HepG2 (cell line): ENCODE measurements around the gene CARS1. TPM values are rescaled to one million over a fixed set of nuclear protein-coding genes. Genes with fewer than 3 reads are reported as not detected.

ENCODE experiments used
- CHD4 ChIP-seq: fragments of 200-600 bp; sonication (generic); IDR thresholded peaks from 2 replicates; pipeline ENCODE4 v1.7.0; 2017; ENCODE audit warnings: mild to moderate bottlenecking, low read length, borderline replicate concordance
- ERF ChIP-seq: IDR thresholded peaks from 2 replicates; pipeline ENCODE4 v1.6.1; 2018; ENCODE audit warnings: missing biosample characterization, missing genetic modification reagents
- HNF4G ChIP-seq, 2 experiments: sonication (generic) in 1 of 2; formaldehyde crosslinking in 1 of 2; IDR thresholded peaks; 2 replicates each; pipeline versions ENCODE4 v1.4.0 to v1.6.1; 2011 to 2020; ENCODE audit warnings: borderline replicate concordance in 2 of 2, low read depth in 2 of 2, mild to moderate bottlenecking in 2 of 2, low read length in 1 of 2, missing genetic modification reagents in 1 of 2, moderate library complexity in 1 of 2
- KAT7 ChIP-seq: IDR thresholded peaks from 2 replicates; pipeline ENCODE4 v1.6.1; 2018; ENCODE audit warnings: borderline replicate concordance, missing compliant biosample characterization
- KDM5B ChIP-seq: sonication (generic); formaldehyde crosslinking; IDR thresholded peaks from 2 replicates; pipeline ENCODE4 v1.4.0; 2020; ENCODE audit warnings: missing genetic modification reagents, mild to moderate bottlenecking, borderline replicate concordance
- KLF9 ChIP-seq: IDR thresholded peaks from 2 replicates; pipeline ENCODE4 v1.6.1; 2016; ENCODE audit warnings: low read depth
- RAD21 ChIP-seq: fragments of 450-650 bp; formaldehyde crosslinking; IDR thresholded peaks from 2 replicates; pipeline ENCODE4 v1.5.0; 2020; ENCODE audit warnings: mild to moderate bottlenecking
- SMAD1 ChIP-seq: sonication (generic); formaldehyde crosslinking; IDR thresholded peaks from 2 replicates; pipeline ENCODE4 v1.4.0; 2020; ENCODE audit warnings: missing genetic modification reagents, low read depth, mild to moderate bottlenecking, borderline replicate concordance
- SMC3 ChIP-seq: IDR thresholded peaks from 2 replicates; pipeline ENCODE4 v1.6.1; 2011; ENCODE audit warnings: low read length, improper control_type of control experiment
- ZBTB42 ChIP-seq: sonication (generic); formaldehyde crosslinking; IDR thresholded peaks from 2 replicates; pipeline ENCODE4 v1.5.0; 2020; ENCODE audit warnings: mild to moderate bottlenecking, missing genetic modification reagents
- ZFP62 ChIP-seq: sonication (generic); formaldehyde crosslinking; IDR thresholded peaks from 2 replicates; pipeline ENCODE4 v1.4.0; 2020; ENCODE audit warnings: missing genetic modification reagents
- ZNF317 ChIP-seq: sonication (generic); formaldehyde crosslinking; IDR thresholded peaks from 2 replicates; pipeline ENCODE4 v1.5.0; 2020; ENCODE audit warnings: mild to moderate bottlenecking, missing genetic modification reagents
- ZNF468 ChIP-seq: sonication (generic); formaldehyde crosslinking; IDR thresholded peaks from 2 replicates; pipeline ENCODE4 v1.8.0; 2022; ENCODE audit warnings: mild to moderate bottlenecking, moderate library complexity, missing genetic modification reagents
- ZNF660 ChIP-seq: sonication (generic); formaldehyde crosslinking; IDR thresholded peaks from 2 replicates; pipeline ENCODE4 v1.5.1; 2020; ENCODE audit warnings: mild to moderate bottlenecking, low read depth, missing genetic modification reagents, borderline replicate concordance
- ZNF83 ChIP-seq: sonication (generic); formaldehyde crosslinking; IDR thresholded peaks from 2 replicates; pipeline ENCODE4 v1.4.0; 2020; ENCODE audit warnings: missing genetic modification reagents, mild to moderate bottlenecking, borderline replicate concordance
- ZSCAN31 ChIP-seq: sonication (generic); formaldehyde crosslinking; IDR thresholded peaks from 2 replicates; pipeline ENCODE4 v1.5.0; 2020; ENCODE audit warnings: low read depth, mild to moderate bottlenecking, missing genetic modification reagents
- polyA plus RNA-seq, 8 experiments: library from polyadenylated mRNA; depleted of rRNA in 3 of 8; stranded (reverse) in 7 of 8; unstranded in 1 of 8; fragments of >200 nt; fragmentation: Illumina TruSeq in 4 of 8; extraction: Trizol in 4 of 8; gene quantifications; 2 replicates each; pipeline versions ENCODE4 v1.2.1 to v1.2.3, GENCODE V29; 2011 to 2016; ENCODE audit warnings: low read depth in 4 of 8, missing spikeins in 1 of 8, mixed read lengths in 1 of 8; ENCODE audit not compliant: insufficient read depth in 1 of 8
- total RNA-seq, 5 experiments: library from RNA; depleted of rRNA; stranded (reverse); fragments of >200 nt; fragmentation: Illumina TruSeq; extraction: Trizol; gene quantifications; 2 replicates each; pipeline ENCODE4 v1.2.3, GENCODE V29; 2016; ENCODE audit warnings: low read depth in 1 of 5
- TF ChIP-seq, protein P1 (sequence below): sonication (generic); formaldehyde crosslinking; IDR thresholded peaks from 2 replicates; pipeline ENCODE4 v1.5.1; 2020; ENCODE audit warnings: missing genetic modification reagents, mild to moderate bottlenecking, borderline replicate concordance
- TF ChIP-seq, protein P2 (sequence below): sonication (generic); formaldehyde crosslinking; IDR thresholded peaks from 2 replicates; pipeline ENCODE4 v1.5.0; 2020; ENCODE audit warnings: mild to moderate bottlenecking, missing genetic modification reagents
- TF ChIP-seq, protein P3 (sequence below): sonication (generic); formaldehyde crosslinking; IDR thresholded peaks from 2 replicates; pipeline ENCODE4 v1.5.0; 2020; ENCODE audit warnings: missing genetic modification reagents, mild to moderate bottlenecking, borderline replicate concordance
- TF ChIP-seq, protein P4 (sequence below): IDR thresholded peaks from 2 replicates; pipeline ENCODE4 v1.4.0; 2020; ENCODE audit warnings: mild to moderate bottlenecking, missing genetic modification reagents

CARS1 gene
- total and polyA plus RNA-seq, 2 of the 13 experiments (the other 11 are each of a cell fraction or from before 2014, with no cell fraction given) = 33.8 to 47.0 TPM

DNA sequence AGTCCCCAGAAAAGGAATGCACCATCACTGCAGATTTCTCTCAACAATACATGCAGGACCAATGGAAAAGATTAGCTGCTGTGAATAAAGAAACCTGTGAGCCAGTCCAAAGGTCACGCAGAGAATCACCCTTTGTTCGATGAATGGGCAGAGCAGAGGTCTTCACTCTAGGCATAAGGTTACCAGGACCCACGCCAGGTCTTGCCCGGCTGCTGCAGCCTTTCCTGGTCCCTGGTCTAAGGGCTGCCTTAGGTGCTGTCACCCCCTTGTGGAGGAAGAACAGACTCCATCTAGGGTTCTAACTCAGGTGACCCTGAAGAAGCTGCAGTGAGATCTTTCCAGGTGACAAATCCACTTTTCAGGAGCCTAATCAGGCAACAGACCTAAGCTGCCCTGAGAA, 36.1 kb downstream of the CARS1 start (continued):
- TF ChIP-seq, protein P1, sequence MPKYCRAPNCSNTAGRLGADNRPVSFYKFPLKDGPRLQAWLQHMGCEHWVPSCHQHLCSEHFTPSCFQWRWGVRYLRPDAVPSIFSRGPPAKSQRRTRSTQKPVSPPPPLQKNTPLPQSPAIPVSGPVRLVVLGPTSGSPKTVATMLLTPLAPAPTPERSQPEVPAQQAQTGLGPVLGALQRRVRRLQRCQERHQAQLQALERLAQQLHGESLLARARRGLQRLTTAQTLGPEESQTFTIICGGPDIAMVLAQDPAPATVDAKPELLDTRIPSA (CRISPR knock-in tag) = no peak
- TF ChIP-seq HNF4G (IDR thresholded peaks at IDR 0.05; ENCODE audit: borderline replicate concordance, low read depth, low read length) (peak; percentile 70), HNF4G (CRISPR knock-in tag; IDR thresholded peaks at IDR 0.05; ENCODE audit: borderline replicate concordance, low read depth) (peak; percentile 79; the same call in 1 of the 2 replicates), ZNF468 (CRISPR knock-in tag) (no peak), ZFP62 (no peak), KDM5B (CRISPR knock-in tag) (no peak), ZSCAN31 (0 out of 2 replicates have a peak, but pooled peaks have one; percentile 50), SMAD1 (CRISPR knock-in tag) (no peak), CHD4 (no peak), ERF (0 out of 2 replicates have a peak, but pooled peaks have one; percentile 32), ZNF317 (CRISPR knock-in tag) (no peak), ZBTB42 (CRISPR knock-in tag) (no peak), ZNF83 (no peak), KAT7 (CRISPR knock-in tag) (no peak), ZNF660 (CRISPR knock-in tag) (no peak), RAD21 (CRISPR knock-in tag) (peak; percentile 70; the same call in 1 of the 2 replicates), SMC3 (peak; percentile 64), KLF9 (no peak)
- TF ChIP-seq, protein P2, sequence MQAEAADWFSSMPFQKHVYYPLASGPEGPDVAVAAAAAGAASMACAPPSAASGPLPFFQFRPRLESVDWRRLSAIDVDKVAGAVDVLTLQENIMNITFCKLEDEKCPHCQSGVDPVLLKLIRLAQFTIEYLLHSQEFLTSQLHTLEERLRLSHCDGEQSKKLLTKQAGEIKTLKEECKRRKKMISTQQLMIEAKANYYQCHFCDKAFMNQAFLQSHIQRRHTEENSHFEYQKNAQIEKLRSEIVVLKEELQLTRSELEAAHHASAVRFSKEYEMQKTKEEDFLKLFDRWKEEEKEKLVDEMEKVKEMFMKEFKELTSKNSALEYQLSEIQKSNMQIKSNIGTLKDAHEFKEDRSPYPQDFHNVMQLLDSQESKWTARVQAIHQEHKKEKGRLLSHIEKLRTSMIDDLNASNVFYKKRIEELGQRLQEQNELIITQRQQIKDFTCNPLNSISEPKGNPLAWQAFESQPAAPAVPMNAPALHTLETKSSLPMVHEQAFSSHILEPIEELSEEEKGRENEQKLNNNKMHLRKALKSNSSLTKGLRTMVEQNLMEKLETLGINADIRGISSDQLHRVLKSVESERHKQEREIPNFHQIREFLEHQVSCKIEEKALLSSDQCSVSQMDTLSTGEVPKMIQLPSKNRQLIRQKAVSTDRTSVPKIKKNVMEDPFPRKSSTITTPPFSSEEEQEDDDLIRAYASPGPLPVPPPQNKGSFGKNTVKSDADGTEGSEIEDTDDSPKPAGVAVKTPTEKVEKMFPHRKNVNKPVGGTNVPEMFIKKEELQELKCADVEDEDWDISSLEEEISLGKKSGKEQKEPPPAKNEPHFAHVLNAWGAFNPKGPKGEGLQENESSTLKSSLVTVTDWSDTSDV (CRISPR knock-in tag) = no peak
- TF ChIP-seq, protein P3, sequence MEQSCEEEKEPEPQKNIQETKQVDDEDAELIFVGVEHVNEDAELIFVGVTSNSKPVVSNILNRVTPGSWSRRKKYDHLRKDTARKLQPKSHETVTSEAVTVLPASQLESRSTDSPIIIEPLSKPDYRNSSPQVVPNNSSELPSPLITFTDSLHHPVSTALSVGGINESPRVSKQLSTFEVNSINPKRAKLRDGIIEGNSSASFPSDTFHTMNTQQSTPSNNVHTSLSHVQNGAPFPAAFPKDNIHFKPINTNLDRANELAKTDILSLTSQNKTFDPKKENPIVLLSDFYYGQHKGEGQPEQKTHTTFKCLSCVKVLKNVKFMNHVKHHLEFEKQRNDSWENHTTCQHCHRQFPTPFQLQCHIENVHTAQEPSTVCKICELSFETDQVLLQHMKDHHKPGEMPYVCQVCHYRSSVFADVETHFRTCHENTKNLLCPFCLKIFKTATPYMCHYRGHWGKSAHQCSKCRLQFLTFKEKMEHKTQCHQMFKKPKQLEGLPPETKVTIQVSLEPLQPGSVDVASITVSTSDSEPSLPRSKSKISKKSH (CRISPR knock-in tag) = no peak
- TF ChIP-seq, protein P4, sequence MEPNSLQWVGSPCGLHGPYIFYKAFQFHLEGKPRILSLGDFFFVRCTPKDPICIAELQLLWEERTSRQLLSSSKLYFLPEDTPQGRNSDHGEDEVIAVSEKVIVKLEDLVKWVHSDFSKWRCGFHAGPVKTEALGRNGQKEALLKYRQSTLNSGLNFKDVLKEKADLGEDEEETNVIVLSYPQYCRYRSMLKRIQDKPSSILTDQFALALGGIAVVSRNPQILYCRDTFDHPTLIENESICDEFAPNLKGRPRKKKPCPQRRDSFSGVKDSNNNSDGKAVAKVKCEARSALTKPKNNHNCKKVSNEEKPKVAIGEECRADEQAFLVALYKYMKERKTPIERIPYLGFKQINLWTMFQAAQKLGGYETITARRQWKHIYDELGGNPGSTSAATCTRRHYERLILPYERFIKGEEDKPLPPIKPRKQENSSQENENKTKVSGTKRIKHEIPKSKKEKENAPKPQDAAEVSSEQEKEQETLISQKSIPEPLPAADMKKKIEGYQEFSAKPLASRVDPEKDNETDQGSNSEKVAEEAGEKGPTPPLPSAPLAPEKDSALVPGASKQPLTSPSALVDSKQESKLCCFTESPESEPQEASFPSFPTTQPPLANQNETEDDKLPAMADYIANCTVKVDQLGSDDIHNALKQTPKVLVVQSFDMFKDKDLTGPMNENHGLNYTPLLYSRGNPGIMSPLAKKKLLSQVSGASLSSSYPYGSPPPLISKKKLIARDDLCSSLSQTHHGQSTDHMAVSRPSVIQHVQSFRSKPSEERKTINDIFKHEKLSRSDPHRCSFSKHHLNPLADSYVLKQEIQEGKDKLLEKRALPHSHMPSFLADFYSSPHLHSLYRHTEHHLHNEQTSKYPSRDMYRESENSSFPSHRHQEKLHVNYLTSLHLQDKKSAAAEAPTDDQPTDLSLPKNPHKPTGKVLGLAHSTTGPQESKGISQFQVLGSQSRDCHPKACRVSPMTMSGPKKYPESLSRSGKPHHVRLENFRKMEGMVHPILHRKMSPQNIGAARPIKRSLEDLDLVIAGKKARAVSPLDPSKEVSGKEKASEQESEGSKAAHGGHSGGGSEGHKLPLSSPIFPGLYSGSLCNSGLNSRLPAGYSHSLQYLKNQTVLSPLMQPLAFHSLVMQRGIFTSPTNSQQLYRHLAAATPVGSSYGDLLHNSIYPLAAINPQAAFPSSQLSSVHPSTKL (CRISPR knock-in tag) = peak; percentile 50
